ENCODE data around the gene BEGAIN.
"Not testable (repeated sequence)": the region's sequence is repeated elsewhere in the genome, so short reads cannot be mapped to it uniquely, and the experiment has no call there.

Gene BEGAIN

GRCh38 chr14:100534528-100535286 is 52.5 kb downstream of the BEGAIN start:
- no peak for DNase-seq

- no peak for DNase-seq
These were observed 53.3 kb downstream of the BEGAIN start for GRCh38 chr14:100533656-100534485.

DNA sequence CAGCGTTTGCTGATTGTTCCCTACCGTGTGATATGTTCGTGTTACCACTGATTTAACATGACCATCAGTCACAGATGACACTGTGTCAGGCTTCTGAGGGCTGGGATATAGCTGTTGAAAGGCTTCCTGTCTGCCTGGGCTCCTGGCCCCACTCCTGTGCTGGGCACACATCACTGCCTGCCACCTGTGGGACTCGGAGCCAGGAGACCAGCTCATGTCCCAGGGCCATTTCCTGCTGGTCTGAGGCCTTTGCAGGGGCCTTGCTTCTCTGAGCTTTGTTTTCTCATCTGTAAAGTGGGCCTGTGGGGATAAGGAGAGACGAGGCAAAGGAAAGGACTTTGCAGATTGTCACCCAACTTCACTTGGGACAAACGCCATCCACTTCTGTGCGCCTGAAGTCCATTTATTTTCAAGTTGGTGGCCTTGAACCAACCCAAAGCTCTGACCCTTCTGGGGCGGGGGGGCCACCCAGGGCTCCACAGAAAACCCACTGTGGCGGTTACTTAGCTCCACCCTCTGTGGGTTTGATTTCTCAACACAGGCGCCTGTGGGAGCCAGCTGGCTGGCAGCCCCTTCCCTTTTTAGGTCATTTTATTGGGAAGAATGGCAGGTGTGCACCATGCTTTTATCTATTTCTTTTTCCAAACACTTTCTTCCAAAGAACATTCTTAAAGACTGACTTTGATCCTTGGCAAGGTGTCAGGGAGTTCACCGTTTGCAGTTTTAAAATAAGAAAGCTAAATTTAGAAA is 54.1 kb downstream of the BEGAIN start:
- DNase-seq, result no peak

DNA sequence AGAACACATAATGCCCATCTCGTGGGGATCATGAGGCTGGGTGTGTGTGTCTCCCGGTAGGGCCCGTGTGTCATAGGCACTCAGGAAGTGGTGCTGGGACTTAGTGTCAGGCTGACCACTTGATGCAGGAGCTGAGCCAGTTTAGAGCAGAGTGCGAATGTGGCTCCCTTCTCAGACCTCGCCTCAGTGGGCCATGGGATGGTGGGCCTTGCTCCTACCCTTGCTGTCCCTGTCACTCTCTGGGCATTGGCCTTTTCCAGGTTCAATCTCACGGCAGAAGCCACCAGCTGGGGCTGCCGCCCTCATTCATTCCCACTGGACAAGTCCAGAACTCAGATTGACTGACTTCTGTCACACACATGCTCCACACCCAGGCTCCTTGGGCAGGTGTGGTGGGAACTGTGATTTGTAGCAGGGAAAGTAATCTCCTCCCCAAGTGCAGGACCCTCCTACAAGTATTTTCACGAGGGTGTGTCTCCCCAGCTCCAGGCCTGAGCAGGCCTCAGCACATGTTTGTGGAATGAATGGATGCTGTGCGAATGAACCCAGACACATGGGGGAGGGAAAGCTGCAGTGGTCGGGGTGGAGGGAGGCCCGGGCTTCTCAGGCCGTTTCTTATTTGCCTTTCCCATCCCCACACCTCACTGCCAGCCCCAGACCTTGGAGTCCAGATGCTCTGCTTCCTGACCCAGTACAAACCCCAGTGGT is 54.9 kb downstream of the BEGAIN start:
- no peak for DNase-seq

GRCh38 chr14:100531152-100532121 is 55.8 kb downstream of the BEGAIN start:
- DNase-seq, result no peak

DNA sequence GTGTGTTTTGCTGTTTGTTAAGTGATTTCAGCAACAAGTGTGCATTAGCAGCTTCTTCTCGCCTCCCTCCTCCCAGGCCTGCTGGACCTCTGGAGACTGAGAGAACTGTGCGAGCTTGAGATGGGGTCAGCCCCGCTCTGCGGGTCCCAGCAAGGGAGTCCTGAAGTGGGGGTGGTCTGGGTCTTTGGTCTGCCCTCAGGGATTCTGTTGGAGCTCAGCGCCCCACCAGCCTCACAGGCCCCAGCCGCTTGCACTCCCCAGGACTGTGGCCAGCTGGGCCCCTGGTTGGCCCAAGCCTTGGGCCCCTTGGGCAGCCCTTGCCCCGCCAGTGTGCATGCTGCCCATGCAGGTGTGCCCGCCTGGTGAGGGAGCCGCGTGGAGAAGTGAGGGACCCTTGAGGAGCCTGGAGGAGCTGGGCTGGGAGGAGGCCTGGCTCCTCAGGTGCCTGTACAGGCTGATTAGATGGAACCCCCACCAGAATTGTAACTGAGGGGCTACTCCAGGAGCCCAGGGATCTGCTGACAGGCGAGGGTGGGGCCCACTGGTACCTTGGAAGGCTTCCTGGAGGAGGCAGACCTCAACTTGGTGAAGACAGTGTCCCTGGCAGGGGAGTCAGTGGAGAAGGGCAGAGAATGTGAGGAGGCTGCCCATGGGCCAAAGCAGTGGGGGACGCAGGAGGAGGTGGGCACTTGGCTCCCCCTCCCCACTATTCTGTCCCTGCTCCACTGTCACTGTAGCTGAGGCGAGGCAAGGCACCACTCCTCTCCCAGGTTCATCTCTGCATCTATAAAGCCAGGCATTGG is 56.7 kb downstream of the BEGAIN start:
- no peak for DNase-seq

GRCh38 chr14:100529561-100530031 is 57.6 kb downstream of the BEGAIN start:
- no peak for DNase-seq

DNA sequence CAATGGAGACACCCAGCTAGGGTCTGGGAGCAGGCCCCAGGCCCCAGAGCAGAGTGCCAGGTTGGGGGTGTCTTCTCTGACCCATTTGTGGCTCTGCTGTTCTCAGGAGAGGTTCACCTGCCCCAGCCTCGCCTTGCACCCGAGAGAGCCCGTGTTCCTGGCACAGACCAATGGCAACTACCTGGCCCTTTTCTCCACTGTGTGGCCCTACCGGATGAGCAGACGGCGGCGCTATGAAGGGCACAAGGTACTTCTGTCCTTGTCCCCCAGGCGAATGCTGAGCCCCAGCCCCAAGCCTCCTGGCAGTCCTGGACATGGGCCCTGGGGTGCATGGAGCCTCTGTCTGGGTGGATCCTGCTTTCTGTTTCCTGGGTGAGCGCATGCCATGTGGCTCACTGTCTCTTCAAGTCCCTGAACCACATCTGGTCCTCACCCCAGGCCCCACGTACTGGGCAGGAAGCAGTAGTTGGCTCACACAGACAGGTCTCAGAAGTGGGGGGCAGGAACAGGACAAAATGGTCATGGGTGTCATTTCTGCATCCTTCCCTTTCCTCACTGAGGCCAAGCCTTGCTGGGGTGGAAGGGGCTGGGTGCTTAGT is 58.2 kb downstream of the BEGAIN start:
- no peak for DNase-seq

GRCh38 chr14:100526632-100527031 is 60.6 kb downstream of the BEGAIN start:
- DNase-seq, result no peak

GRCh38 chr14:100526057-100526456 is 61.2 kb downstream of the BEGAIN start:
- DNase-seq, result no peak

GRCh38 chr14:100525615-100526014 is 61.6 kb downstream of the BEGAIN start:
- no peak for DNase-seq

DNA sequence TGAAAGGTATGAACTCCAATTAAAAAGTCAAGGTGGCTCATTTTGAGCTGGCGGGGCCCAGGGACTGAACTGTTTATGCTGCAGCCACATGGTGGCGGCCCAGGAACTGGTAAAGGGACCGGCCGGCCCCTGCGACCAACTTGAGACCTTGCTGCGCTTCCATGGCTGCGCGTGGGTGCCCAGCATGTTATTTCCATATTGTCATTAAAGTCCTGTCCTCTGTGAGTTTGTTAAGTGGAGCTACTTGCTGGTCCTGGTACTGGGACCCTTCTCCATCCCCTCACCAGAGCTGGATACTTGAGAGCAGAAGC is 62.3 kb downstream of the BEGAIN start:
- no peak for DNase-seq

DNA sequence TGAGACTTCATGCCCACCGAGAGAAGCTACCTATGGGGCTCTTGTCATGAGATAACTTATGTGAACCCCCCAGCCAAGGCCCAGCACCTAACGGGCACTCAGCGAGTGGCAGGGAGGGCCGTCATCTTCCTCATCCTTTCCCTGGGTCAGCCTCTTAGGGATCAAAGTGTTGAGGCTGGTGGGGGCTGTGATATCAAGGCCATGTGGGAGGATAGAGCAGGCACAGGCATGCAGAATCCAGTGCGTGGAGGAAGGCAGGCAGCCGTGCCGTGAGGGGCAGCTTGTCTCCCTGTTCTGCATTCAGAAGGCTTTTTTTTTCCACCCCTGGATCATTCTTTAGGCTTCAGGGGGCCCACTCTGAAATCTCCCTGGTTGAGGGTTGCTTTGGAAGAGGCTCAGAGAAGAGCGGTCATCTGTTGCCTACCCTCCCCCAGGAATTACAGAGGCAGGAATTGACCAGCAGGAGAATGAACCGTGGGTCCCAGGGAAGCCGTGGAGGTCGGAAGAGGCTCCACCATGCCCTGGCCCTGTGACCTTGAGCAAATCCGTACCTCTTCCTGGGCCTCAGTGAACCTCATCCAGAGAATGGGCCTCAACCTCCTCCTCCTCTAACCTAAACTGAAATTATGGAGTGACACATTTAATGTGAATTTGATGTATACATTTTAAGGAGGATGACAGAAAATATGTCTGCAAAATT is 62.8 kb downstream of the BEGAIN start:
- no peak for DNase-seq

GRCh38 chr14:100523843-100524169 is 63.4 kb downstream of the BEGAIN start:
- no peak for DNase-seq

DNA sequence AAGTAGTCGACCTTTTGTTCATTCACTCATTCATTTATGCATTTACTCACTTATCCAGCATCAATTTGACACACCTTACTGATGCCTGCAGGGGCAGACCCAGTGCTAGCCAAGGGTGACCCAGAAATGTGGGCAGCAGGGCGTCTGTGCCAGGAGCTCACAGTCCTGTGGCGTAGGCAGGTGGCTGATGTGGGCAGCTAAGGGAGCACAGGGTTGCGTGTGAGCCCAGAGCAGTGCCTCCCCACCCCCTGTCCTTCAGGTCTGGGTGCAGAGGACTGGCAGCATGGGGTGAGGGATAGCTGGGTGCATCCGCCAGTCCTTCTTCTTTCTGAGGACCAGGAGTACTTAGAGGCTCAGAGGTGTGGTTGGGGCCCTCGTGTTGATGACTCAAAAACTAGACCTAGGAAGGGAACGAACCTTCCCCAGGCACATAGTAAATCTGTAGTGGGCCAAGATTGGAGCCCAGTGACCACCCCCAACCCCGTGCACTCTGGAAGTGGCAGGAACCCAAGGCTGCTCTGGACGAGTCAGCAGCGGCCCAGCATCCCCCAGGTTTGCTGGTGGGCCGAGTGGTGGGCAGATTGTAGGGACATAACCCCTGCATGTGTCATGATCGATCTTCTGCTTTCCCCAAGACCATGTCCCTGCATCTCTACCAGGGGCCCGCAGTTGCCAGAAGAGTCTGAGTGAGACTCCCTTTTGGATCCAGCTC is 63.9 kb downstream of the BEGAIN start:
- DNase-seq, result no peak

GRCh38 chr14:100522616-100523099 is 64.6 kb downstream of the BEGAIN start:
- DNase-seq, result no peak

GRCh38 chr14:100506053-100506452 is 81.2 kb downstream of the BEGAIN start:
- not testable (repeated sequence) for DNase-seq

- DNase-seq, result no peak
These were observed 82.7 kb downstream of the BEGAIN start for GRCh38 chr14:100504372-100505078.

All from cerebellar nuclear complex (tissue), 1 donor.